Non-pigmented ciliary epithelial cell (primary cell): Measurements from ENCODE around the gene MBNL2.

Experiments used
- DNase-seq: peaks from one replicate; pipeline ENCODE4 v3.0.0-alpha.2; 2010; ENCODE audit warnings: low read depth

The MBNL2 gene

DNA sequence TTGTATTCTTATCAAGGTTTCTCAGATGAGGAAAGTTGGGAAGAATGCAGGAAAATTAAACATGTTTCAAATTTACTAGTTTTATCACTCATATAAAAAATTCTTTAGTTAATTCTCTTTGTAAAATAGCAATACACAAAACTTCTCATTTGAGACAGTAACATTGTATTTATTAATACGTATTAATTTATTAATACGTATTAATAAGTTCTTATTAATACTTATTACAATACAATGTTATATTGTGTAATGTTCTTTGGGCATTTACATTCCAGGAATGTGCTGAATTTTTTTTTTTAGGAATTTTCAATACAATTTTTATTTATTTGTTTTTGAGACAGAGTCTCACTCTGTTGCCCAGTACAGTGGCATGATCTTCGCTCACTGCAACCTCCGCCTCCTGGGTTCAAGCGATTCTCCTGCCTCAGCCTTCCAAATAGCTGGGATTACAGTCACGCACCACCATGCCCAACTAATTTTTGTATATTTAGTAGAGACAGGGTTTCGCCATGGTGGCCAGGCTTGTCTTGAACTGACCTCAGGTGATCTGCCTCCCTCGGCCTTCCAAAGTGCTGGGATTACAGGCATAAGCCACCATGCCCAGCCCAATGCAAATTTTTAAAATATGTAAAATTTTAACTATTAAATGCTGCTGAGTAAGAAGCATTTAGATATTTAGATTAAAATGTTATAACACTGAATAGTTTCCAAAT is 31.6 kb downstream of the MBNL2 start:
- no peak for DNase-seq

DNA sequence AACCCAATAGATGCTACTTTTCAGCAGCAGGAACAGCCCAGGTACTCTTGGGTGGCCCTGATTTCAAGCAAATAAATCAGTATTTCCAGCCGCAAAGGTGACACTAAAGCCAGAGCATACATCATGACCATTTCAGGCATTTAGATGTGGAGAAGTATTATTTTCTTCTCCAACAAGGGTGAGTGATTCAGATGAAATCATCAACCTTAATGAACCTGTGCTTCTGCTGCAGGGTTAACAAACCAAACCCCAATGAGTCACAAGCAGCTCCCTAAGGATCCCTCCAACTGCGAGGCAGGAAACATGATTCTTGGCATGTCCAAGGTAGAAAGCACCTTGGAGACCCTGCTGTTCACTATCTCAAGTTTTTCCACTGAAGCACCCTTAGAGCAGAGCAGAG is 32.7 kb downstream of the MBNL2 start:
- DNase-seq = peak; percentile 53

DNA sequence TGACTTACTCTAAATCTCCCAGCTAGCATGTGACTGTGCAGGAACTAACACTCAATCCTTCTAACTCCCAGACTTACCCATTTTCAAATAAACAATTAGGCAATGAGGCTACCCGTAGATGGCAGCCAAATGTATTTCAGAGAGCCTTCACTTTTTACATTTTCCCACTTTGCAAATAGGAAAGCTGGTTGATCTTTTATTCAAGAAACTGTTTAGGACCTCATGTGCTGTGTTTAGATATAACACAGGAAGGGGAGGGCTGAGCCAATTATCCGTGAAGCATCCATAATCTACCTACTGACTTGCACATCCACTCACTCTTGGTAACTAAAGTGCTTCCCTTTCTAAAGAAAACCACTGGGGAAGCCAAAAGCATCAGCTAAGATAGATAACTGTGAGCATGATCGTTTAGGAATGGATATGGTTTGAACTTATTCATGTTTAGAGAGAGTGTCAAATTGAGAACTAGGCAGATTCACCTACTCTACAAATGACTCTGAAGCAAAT is 33.4 kb downstream of the MBNL2 start:
- DNase-seq = no peak

DNA sequence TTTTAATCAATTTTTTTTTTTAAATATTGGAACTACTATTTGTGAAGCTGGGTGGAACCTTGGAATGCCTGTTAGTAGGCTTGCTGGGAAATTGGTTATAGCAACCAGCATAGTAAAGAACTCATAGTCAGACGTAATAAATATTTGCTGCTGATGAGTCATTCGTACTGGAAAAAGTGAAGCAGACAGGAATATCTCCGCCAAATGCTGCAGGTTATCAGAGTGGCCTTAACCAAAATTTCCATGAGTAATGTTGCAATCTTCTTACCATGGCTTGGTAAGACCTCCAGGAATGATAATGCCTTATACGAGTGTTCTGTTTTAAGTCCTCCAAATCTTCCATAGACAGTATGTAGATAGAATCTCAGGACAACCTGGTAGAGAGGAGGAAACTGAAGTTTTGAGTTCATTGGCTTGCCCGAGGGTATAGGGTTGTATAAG is 34.2 kb downstream of the MBNL2 start:
- DNase-seq = peak; percentile 97

DNA sequence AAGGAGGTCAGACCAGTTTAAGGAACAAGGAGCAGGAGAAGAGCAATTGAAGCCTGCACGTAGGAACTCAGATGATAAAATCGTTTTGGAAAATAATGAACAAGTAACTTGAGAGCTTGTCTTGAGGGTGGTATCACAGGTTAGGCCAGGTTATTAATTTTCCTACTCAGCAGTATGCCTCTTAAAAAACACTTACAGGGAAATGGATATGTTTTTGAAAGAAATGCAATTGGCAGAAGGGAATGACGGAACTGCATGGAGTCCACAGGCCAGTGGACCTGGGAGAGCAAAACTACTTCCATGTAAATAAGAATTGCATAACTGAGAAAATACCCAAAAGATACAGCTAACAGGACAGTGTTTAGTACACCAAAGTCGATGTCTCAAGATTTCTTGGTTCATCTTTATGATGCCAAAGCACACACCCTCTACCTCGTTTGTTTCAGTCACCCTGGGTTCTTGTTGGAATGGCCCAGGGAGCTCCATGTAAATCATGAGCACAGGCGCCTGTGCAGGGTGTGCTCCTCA is 35.2 kb downstream of the MBNL2 start:
- DNase-seq = no peak

DNA sequence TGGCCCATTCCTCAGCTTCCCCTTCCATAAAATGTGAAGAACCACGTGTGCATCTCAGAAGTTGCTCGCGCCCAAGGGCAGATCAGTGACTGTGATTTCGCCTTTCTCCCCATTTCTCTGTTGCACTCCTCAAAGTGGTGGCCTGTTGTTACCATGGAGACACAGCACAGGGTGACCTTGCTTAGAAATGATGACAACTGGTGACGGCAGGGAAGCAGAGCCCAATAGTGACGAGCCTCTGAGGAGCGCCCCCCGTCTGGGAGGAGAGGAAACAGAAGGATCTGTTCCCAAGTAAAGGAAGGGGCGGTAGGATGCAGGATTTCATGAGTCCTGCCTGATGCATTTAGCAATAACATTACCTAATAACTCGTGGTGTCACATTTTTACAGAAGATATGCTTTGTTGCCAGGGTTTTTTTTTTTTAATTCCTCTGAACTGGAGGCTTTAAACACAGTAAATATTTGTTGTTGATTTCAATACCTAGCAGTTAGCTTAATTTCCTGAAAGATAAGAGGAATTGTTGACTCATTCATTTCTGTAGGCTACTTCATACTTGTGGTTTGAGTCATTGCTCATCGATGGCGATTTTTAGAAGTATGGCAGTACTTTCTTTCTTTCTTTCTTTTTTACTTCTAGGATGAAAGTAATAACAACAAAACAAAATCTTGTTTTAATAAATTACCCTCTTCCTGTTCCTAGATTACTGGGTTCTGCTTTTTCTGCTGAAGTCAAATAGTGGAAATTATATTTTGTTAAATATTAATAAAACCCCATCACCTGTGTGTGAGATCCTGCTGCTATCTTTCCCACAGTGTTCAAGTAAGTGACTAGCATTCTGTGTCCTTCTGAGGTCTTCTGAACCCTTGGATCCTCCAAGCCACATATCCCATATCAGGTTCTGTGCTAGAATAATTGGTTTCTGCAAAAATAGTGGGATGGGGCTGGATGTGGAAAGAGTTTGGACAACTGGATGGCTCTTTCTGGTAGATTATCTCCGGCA is 36.0 kb downstream of the MBNL2 start:
- DNase-seq = peak; percentile 81

DNA sequence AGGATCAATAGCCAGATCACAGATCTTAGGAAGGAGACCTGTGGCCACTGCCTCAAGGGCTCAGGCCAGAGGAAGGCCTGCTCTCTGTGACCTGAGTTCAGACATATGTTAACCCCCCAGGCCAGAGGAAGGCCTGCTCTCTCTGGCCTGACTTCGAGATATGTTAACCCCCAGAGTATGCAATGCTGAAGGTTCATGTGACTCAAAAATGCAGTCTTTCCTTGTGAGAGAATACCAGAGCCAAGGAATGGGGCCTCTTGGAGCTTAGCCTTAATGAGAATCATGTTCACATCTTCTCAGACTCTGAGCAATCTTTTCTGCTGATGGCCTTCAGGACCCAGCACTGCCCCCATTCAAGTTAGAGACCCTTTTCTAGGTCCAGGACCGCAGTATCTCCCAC is 36.7 kb downstream of the MBNL2 start:
- no peak for DNase-seq

DNA sequence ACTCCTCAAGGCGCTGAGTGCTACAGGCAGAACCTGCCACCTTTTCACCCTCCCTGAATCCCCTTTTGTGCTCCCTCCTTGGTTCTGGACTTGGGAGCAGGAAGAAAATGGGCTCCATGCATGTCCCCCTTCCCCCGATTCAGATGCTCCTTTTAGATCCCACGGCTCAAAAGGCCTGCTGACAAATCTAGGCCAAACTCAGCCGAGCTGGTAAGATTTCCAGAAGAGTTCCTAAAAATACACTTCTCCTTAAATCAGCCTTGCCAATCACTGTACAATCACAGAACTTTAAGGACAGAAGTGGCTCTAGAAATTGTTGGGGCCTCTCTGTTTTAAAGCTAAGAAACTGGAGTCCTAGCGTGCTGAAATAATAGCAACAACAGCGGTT is 37.3 kb downstream of the MBNL2 start:
- no peak for DNase-seq

DNA sequence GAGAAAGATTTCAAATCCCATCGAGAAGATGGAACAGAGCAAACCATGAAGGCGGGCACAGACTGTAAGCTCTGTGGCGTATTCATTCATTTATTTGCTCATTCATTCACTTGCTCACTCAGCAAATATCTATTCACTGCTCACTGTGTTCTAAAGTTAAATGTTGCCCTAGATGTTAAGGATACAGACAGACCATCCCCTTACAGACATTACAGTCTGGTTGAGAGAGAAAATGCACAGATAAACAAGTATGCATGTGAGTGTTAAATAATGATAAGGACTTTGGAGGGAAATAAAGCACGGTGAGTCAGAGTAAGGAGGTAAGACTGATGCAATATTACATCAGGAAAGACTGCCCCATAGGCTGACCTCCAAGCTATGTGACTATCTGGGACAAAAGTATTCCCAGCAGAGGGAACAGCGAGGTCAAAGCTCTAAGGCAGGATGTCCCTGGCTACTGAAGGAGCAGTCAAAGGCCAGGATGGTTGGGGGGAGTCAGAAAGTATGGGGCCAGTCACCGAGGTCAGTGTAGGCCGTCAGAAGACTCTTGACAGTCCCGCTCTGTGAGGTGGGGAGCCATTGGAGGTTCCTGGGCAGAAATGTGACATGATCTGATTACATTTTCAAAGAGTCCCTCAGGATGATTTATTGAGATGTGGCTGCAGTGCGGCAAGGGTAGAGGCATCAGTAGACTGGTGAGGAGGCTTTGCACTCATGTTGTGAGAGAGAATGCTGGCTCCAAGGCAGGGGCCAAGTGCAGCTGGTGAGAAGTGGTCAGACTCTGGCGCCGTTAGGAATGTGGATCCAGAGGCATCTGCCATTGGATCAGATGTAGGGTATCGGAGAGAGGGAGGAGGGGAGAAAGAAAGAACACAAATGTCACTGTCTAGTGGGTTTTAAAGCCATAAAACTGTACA is 37.9 kb downstream of the MBNL2 start:
- DNase-seq = no peak

DNA sequence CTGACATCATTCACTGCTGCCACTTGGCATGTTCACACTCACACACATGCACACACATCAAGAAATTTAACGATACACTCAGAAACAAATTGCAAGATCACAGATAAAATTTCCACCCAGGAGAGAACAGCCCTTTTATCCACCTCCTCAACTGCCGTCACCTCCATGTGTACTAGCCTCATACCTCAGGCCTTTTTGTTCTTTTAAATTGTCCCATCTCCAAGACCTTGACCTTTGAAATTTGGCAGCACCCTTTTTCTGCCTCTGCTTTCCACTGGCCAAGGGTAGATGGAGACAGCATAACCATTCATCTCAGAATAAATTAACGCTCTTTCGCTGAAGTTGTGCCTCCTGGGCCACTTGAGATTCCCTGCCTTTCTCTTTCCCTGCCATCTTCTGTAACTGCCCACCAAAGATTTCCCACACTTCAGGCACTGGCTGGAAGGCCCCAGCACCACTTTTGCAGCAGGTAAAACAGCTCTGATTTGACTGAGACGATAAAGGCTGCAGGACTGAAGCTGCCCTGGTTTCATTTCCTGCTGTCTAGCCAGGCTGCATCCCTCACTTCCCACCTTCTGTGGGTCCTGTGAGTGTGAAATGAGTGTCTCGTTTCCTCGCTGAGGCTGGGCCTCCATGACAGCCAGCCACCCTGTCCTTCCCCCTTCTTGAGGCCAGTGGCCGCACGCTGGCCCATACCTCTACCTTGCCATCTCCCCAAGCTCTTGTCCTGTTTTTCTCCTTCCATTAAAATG is 39.3 kb downstream of the MBNL2 start:
- no peak for DNase-seq

DNA sequence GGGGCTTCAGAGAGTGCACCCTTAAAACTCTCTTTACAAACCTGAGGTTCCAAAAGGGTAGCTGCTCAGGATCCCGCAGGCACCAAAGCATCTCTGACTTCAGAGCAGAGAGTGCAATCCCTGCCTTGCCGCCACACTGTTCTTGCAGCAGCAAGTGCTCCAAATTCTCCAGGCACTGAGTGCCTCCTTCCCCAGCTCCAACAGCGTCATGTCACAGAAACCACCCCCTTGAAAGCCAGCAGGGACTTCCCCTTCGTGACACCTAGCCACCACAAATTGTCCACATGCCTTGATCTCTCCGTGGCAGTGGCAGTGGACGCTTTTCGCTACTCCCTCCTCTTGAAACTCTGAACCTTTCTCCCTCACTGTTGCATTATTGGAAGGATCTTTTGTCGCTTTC is 39.9 kb downstream of the MBNL2 start:
- no peak for DNase-seq

DNA sequence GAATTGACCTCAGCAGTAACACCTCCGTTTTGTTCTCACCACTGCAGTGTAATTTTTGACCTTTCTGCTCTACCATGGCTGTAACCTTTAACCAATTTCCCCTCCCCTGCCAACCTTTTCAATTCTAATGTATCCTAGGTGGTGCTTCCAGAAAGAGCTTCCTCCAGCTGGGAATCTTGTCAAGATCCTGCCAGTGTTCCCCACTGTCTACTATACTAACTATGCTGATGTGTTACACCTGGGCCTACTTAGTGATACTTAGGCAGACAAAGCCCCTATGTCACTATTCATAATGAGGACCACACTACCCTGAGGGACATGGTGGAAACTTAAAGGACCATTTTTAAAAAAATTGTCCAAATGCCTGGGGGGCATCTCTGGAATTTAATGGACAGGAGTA is 41.0 kb downstream of the MBNL2 start:
- DNase-seq = no peak

DNA sequence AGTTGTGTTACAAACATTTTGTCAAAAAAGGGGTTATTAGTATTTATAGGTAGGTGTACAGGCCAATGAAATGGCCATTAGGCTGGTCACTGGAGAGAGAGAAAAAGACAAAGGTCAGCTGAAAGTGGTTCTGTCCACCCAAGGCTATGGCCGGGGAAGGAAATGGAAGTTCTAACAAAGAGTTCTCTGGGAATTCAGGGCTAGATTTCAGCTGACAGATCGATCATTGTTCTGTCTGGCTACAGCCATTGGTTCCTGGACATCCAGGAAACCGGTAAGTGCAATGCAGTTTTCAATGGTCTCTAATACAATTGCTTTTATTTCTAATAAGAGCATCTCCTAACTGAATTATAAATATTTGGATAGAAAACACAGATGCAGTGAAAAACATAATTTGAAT is 42.5 kb downstream of the MBNL2 start:
- DNase-seq = no peak

DNA sequence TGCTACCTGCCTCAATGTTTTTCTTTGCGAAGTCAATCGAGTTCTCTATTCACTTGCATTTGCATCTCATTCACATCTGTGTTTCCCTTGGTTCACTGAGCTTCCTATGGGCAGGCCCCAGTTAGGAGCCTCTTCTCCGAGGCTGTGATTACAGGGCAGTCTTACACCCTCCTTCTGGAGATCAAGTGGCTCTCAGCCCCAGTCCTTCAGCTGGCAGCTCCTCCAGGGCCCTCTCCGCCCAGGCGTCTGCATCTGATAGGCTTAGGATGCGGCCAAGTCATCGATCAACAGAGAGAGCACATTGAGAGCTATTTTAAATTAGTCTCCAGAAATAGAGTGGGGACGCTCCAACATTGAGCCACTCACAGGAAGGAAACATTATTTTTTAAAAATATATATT is 44.2 kb downstream of the MBNL2 start:
- DNase-seq = no peak

DNA sequence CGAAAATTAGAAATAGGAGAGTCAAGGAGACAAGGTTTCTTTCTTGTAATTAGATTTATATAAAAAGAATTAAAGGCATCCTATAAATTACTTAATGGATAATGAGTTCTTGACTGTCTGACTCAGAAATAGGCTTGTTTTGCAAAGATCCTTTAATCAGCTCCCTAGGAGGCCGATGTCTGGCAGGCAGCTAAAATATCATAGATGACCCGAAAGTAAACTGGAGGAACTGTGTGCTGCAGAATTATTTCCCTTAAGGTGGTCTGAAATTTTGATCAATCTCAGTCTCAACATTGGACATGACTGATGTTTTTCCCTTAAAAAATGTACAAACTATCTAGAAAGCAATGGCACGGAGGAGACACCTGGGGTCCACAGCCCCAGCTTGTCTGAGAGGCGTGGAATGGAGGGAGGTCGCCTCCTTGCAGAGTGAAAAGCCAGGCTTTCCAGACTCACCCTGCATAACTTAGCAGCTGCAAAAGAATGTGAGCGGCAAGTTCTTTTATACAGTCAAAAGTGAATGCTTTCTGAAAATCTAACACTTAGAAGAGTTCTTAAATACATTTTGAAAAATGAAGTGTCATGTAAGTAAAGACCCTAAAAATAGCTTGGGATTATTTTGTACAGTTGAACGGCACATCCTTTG is 44.8 kb downstream of the MBNL2 start:
- no peak for DNase-seq

DNA sequence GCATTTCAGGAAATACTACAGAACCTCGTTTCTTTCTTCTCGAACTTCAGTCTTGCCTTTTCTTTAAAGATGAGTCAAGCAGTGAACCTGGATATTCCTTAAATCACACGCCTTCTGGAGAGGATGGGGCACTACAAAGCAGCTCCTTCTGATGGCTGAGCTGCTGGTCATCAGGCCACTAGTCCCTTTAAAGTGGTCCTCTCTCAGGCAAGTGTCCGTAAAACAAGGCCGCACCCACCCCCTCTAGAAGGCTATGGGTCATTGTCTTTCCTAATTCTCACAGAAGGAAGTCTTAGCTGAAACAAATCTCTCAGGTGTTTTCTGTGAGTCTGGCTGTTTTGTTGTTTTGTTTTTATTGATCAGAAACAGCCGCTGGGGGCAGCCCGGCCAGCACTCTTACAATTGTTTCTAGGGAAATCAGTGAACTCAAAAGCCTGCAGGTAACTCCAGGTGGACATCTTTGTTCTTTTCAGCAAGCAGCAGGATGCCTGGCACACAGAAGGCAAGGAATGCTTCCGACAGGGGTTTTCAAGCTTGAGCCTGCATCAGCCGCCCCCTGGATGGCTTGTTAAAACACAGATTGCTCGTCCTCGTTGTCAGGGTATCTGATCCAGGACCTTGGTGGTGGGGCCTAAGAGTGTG is 45.4 kb downstream of the MBNL2 start:
- no peak for DNase-seq

DNA sequence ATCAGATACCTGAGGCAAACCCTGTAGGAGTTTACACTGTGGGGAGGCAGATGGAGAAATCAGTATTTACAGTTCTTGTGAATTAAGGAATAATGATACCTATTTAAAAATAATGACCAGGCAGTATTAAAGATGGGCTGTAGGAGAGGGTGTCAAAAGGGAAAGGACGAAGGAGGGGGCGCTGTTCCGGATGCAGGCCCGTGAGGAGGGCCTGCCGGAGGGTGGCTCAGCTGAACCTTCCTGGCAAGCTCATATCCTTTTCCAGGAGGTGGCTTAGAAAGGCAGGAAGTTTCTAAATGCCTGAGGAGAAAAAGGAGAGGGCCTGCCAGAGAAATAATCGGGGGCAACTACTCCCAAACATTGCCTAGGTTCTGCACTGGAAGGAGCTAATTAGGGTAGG is 46.6 kb downstream of the MBNL2 start:
- DNase-seq = no peak

DNA sequence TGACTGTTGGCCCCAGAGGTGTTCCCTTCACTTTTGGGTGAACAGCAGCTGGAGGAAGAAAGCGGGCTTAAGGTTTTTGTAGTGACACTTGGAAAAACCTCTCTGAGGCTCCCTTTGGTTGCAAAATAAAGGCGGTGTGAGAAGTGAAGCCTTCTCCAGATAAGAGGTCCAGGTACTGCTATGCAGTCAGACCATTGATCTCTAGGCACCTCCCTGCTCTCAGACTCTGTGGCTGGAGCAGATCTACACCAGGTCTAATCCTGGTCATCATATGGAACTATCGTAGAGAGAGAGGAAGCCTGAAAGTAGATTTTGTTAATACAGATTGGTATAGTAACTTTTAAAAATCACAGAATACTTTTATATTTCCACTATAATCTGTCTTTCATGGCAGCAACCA is 47.5 kb downstream of the MBNL2 start:
- no peak for DNase-seq

DNA sequence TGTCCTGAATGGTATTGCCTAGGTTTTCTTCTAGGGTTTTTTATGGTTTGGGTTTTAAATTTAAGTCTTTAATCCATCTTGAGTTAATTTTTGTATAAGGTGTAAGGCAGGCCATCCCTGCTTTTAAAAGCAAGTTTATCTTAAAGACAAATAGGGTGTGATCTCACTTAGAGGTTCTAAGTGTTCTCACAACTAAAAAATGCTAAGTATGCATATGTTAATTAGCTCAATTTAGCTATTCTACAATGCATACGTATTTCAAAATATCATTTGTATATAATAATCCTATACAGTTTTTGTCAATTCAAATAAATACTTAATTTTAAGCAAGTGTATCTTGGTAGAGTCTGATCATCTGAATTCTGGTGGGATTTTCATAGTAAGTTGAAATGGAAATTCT is 50.4 kb downstream of the MBNL2 start:
- no peak for DNase-seq

DNA sequence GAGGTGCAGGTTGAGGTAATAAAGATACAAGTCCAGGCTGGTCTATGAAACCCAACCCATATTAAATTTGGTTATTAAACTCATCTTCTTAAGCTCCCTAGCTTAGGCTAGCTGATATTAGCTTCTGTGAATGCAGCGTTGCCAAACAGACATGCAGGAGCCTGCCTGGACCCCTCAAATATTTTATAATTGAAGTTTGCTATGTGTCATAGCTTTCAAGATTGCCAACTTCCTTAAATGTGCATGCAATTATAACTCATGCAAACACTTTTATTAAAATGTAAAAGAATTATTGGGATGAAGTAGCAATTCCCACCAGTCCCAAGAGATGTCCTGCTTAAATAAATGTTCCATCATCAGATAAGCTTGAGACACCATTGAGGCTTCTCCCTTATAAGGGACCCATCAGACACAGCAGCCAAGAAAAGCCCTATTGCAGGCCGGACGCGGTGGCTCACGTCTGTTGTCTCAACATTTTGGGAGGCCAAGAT is 51.3 kb downstream of the MBNL2 start:
- no peak for DNase-seq
